ENCODE data around the gene NTRK3. TPM values are rescaled to one million over a fixed set of nuclear protein-coding genes. Genes with fewer than 3 reads are reported as not detected.

Gene NTRK3
- total and polyA plus RNA-seq, 3 donors from 2014 or later, result 10.7 to 40.6 (median 24.6) TPM

DNA sequence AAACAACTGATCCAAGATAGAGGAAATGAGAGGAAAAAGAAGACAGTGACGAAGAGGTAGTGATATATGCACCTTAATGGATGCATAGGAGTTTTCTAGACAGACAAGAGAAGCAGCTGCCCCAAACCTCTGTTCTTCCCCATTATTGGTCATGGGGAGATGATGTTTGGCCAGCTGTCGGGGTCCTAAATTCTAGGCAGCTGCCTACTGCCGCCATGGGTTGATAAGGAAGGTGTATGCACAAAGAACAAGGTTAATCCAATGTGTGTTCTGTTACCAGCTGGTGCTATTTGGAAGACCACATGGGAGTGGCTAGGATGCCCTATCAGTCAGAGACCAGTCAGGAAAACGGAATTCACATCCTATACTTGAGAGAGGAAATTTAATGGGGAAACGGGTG lies 47.4 kb downstream of the NTRK3 start:
- intact Hi-C loops (cut with DNase I; ENCODE audit: low total_unique reads), result no loop called here
- H3K27ac ChIP-seq, result no peak overlapping the region
- TF ChIP-seq, protein P1, sequence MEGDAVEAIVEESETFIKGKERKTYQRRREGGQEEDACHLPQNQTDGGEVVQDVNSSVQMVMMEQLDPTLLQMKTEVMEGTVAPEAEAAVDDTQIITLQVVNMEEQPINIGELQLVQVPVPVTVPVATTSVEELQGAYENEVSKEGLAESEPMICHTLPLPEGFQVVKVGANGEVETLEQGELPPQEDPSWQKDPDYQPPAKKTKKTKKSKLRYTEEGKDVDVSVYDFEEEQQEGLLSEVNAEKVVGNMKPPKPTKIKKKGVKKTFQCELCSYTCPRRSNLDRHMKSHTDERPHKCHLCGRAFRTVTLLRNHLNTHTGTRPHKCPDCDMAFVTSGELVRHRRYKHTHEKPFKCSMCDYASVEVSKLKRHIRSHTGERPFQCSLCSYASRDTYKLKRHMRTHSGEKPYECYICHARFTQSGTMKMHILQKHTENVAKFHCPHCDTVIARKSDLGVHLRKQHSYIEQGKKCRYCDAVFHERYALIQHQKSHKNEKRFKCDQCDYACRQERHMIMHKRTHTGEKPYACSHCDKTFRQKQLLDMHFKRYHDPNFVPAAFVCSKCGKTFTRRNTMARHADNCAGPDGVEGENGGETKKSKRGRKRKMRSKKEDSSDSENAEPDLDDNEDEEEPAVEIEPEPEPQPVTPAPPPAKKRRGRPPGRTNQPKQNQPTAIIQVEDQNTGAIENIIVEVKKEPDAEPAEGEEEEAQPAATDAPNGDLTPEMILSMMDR (IDR thresholded peaks at IDR 0.05), result no peak
- TF ChIP-seq POLR2A (IDR thresholded peaks at IDR 0.05), result no peak
- H3K9me3 ChIP-seq, result no peaks in the 10 kb centered on the region
- no peak overlapping the region for H3K4me3 ChIP-seq
- H3K4me1 ChIP-seq, result no peaks in the 10 kb centered on the region
- no peaks in the 10 kb centered on the region for H3K36me3 ChIP-seq (ENCODE audit: low read depth, missing control alignments)
- 82 to 83% methylated on average over 5 of the region's 5 CpGs for WGBS, 2 donors
- DNase-seq, result no peak
- H3K27me3 ChIP-seq, result no peaks in the 10 kb centered on the region

DNA sequence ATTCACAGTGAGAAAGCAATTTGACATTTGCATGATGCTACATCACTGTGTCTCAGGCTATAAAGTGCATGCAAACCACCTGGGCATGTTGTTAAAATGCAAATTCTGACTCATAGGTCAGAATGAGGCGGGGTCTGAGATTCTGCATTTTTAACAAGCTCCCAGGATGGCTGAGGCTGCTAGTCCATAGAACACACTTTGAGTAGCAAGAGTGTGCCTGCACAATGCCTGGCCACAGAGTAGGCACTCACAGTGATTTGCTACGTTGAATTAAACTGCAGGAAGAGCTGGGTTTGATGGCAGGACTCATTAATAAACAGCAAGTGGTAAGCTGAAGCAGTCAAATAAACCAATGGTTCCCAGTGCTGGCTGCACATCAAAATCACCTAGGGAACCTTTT lies 48.1 kb downstream of the NTRK3 start:
- Histone ChIP-seq H3K4me3 (no peak overlapping the region), H3K27me3 (no peaks in the 10 kb centered on the region), H3K9me3 (no peaks in the 10 kb centered on the region), H3K4me1 (no peaks in the 10 kb centered on the region), H3K36me3 (ENCODE audit: low read depth, missing control alignments) (no peaks in the 10 kb centered on the region), H3K27ac (no peak overlapping the region)
- intact Hi-C loops (cut with DNase I; ENCODE audit: low total_unique reads), result no loop called here
- WGBS, 2 donors, result 60 to 76% methylated on average over 2 of the region's 2 CpGs
- no peak for DNase-seq
- TF ChIP-seq, protein P1 (IDR thresholded peaks at IDR 0.05), result no peak
- TF ChIP-seq POLR2A (IDR thresholded peaks at IDR 0.05), result no peak

DNA sequence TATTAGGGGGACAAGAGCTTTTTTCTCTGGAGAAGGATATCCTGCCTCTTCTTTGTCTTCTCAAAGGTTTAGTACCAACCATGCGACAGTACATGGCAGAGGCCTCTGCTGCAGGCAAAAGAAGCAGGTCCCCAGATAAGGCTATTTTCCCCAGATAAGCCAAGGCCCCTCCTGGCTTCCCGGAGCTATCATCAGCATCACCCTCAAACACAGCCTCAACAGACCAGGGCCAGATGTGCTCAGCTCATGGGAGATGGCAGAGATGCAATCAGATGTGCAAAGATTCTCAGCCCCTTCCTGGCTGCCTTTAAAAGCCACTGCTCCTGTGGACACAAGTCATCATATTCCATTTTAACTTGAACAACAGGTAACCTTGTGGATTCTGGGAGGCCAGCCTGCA lies 49.0 kb downstream of the NTRK3 start:
- intact Hi-C loops (cut with DNase I; ENCODE audit: low total_unique reads), result no loop called here
- 85 to 95% methylated on average over 2 of the region's 2 CpGs for WGBS, 2 donors
- TF ChIP-seq, protein P1 (IDR thresholded peaks at IDR 0.05), result no peak
- no peak for TF ChIP-seq POLR2A (IDR thresholded peaks at IDR 0.05)
- H3K9me3 ChIP-seq, result no peaks in the 10 kb centered on the region
- H3K27me3 ChIP-seq, result no peaks in the 10 kb centered on the region
- H3K27ac ChIP-seq, result no peak overlapping the region
- no peak overlapping the region for H3K4me3 ChIP-seq
- no peaks in the 10 kb centered on the region for H3K4me1 ChIP-seq
- DNase-seq, result no peak
- no peaks in the 10 kb centered on the region for H3K36me3 ChIP-seq (ENCODE audit: low read depth, missing control alignments)

DNA sequence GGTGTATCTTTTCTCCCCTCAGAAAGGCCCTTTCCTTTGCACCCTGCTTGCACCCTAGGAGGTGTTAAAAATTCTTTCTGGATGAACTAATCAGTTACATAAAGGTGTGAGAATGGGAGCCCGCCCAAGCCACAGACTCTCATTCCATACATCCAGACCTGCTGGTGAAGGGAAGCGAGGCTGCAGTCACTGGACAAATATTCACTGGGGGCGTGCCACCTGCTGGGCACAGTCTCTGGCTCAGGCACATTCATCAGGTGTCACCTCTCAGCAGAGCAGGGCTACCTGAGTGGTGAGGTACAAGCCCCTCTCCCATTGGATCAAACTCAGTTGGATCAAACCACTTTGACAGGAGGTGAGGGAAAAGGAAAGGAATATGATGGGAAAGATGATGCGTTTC lies 52.0 kb downstream of the NTRK3 start:
- TF ChIP-seq, protein P1 (IDR thresholded peaks at IDR 0.05), result no peak
- TF ChIP-seq POLR2A (IDR thresholded peaks at IDR 0.05), result no peak
- Histone ChIP-seq H3K4me3 (no peak overlapping the region), H3K27ac (no peak overlapping the region), H3K9me3 (no peaks in the 10 kb centered on the region), H3K27me3 (no peaks in the 10 kb centered on the region), H3K36me3 (ENCODE audit: low read depth, missing control alignments) (no peaks in the 10 kb centered on the region), H3K4me1 (no peaks in the 10 kb centered on the region)
- 75 to 78% methylated on average over 3 to 4 of the region's 4 CpGs for WGBS, 2 donors
- intact Hi-C loops (cut with DNase I; ENCODE audit: low total_unique reads), result no loop called here
- no peak for DNase-seq

DNA sequence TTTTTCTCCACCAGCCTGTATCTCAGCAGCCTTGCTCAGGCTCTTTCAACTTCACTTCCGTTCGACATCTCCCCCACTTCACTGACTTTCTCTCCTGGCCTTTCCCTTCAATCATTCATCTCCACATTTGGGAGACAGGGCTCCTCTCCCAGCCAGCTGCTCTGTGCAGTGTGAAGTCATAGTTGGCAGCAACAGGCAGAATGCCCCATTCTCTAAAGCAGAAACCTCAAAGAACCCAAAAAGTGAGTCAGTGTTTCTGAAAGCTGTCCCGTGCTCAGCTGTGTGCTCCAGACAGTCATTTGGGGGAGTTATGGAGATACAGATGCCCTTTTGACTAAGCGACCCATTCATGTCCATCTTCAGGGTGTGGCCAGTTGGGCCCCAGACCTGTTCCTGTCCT lies 54.3 kb downstream of the NTRK3 start:
- TF ChIP-seq POLR2A (IDR thresholded peaks at IDR 0.05), result no peak
- TF ChIP-seq, protein P1 (IDR thresholded peaks at IDR 0.05), result no peak
- WGBS, 2 donors, result 80 to 88% methylated on average over 4 of the region's 4 CpGs
- Histone ChIP-seq H3K36me3 (ENCODE audit: low read depth, missing control alignments) (no peaks in the 10 kb centered on the region), H3K4me3 (no peak overlapping the region), H3K27me3 (no peaks in the 10 kb centered on the region), H3K27ac (no peak overlapping the region), H3K4me1 (no peaks in the 10 kb centered on the region), H3K9me3 (no peaks in the 10 kb centered on the region)
- no peak for DNase-seq
- intact Hi-C loops (cut with DNase I; ENCODE audit: low total_unique reads), result no loop called here

All from testis (tissue), 3 donors.